ENCODE measurements around the gene PSMC1.

GRCh38 chr14:90308561-90308960 is 52.2 kb downstream of the PSMC1 start:
- TF ChIP-seq CTCF (IDR thresholded peaks at IDR 0.05; ENCODE audit: low read length): no peak
- TF ChIP-seq EZH2phosphoT487 (IDR thresholded peaks at IDR 0.05; ENCODE audit: low read length): no peak
